ENCODE results near the gene KRTAP10-12.

Gene KRTAP10-12

DNA sequence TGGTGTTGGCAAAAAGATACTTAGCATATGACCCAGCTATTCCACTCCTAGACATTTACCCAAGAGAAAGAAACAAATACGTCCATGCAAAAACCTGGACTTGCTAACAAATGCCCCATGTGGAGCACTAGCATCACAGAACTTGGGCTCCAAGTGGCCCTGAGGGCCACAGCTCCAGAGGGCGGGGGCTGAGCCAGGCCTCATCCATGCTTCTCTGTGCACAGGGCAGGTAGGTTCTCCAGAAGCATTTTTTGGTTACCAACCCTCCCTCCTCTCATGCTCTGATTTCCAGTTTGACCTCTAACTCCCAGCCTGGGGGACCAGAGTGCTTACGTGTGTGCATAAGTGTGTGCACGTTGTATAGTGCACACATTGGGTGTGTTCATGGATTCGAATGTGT lies 32.3 kb upstream of the KRTAP10-12 start:
- Histone ChIP-seq H3K4me3 (no peak overlapping the region), H3K27ac (no peak overlapping the region)
- TF ChIP-seq, protein P1, sequence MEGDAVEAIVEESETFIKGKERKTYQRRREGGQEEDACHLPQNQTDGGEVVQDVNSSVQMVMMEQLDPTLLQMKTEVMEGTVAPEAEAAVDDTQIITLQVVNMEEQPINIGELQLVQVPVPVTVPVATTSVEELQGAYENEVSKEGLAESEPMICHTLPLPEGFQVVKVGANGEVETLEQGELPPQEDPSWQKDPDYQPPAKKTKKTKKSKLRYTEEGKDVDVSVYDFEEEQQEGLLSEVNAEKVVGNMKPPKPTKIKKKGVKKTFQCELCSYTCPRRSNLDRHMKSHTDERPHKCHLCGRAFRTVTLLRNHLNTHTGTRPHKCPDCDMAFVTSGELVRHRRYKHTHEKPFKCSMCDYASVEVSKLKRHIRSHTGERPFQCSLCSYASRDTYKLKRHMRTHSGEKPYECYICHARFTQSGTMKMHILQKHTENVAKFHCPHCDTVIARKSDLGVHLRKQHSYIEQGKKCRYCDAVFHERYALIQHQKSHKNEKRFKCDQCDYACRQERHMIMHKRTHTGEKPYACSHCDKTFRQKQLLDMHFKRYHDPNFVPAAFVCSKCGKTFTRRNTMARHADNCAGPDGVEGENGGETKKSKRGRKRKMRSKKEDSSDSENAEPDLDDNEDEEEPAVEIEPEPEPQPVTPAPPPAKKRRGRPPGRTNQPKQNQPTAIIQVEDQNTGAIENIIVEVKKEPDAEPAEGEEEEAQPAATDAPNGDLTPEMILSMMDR (IDR thresholded peaks at IDR 0.05) = no peak
- no peak for DNase-seq (ENCODE audit: low spot score)

GRCh38 chr21:44666401-44667320 lies 30.3 kb upstream of the KRTAP10-12 start, which contains the start of gene KRTAP12-2:
KRTAP12-2 (minus strand) TSS chr21:44666927; CDS start chr21:44666886, 41 bp downstream.
- no peak within 1 kb of the TSS for H3K4me3 ChIP-seq
- TF ChIP-seq, protein P1 (IDR thresholded peaks at IDR 0.05) = no peak
- no peak for DNase-seq (ENCODE audit: low spot score)
- no peak within 1 kb of the TSS for H3K27ac ChIP-seq

GRCh38 chr21:44667612-44668011 lies 29.4 kb upstream of the KRTAP10-12 start:
- H3K4me3 ChIP-seq = no peak overlapping the region
- TF ChIP-seq, protein P1 (IDR thresholded peaks at IDR 0.05) = no peak
- H3K27ac ChIP-seq = no peak overlapping the region
- DNase-seq (ENCODE audit: low spot score) = no peak

- Histone ChIP-seq H3K27ac (no peak overlapping the region), H3K4me3 (no peak overlapping the region)
- DNase-seq (ENCODE audit: low spot score) = no peak
- TF ChIP-seq, protein P1 (IDR thresholded peaks at IDR 0.05) = no peak
Observed at GRCh38 chr21:44670642-44671432, 26.1 kb upstream of the KRTAP10-12 start.

- Histone ChIP-seq H3K4me3 (no peak overlapping the region), H3K27ac (no peak overlapping the region)
- DNase-seq (ENCODE audit: low spot score) = no peak
- TF ChIP-seq, protein P1 (IDR thresholded peaks at IDR 0.05) = no peak
Observed at GRCh38 chr21:44671911-44672310, 25.1 kb upstream of the KRTAP10-12 start.

DNA sequence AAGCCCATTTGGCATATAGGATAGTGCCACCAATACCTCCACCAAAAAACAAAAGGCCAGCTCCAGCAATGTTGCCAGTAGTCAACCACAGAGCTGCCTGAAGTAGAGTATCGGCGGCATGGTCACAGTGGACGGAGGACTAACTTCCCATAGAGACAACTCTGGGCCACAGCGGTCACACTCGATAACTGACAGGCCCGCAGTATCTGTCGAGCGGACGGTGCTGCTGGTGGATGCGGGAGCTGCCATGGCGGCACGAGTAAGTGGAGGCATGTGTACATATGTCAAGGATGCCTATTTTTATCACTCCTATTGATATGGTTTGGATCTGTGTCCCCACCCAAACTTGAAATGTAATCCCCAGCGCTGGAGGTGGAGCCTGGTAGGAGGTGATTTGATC lies 19.1 kb upstream of the KRTAP10-12 start:
- no peak for DNase-seq (ENCODE audit: low spot score)
- Histone ChIP-seq H3K27ac (no peak overlapping the region), H3K4me3 (no peak overlapping the region)
- TF ChIP-seq, protein P1 (IDR thresholded peaks at IDR 0.05) = no peak
